Stimulated activated CD4-positive, alpha-beta T cell treated with anti-CD3 and anti-CD28 coated beads, Interleukin-2, amount 100 ng/mL, for 24 hours (primary cell): ENCODE results near the gene SDK1.

Experiments
- DNase-seq, 2 donors: peaks; one replicate each; pipeline ENCODE4 v3.0.0-alpha.2; 2020

The SDK1 gene

GRCh38 chr7:4030346-4030950 is 729.4 kb downstream of the SDK1 start:
- no peak for DNase-seq

DNA sequence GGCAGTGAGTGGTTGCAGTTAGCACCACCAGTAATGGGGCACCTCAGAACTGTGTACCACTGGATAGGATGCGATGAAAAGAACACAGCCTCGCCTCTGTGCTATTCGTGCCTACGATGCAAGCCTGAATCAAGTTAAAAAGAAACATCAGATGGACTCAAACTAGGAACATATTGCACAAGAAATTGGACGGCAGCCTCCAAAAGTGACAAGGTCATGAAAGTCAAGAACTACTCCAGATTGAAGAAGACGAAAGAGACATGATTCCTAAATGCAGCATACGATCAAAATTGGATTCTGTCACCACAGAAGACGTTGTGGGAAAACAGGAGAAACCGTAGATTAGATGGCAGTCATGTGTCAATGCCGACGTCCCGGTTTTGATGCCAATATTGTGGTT is 732.9 kb downstream of the SDK1 start:
- DNase-seq, result no peak

GRCh38 chr7:4037308-4037707 is 736.3 kb downstream of the SDK1 start:
- DNase-seq, result no peak

- DNase-seq, result no peak
Observed at GRCh38 chr7:4037877-4038276, 736.8 kb downstream of the SDK1 start.

- DNase-seq, result no peak
Observed at GRCh38 chr7:4040109-4040928, 739.3 kb downstream of the SDK1 start.

DNA sequence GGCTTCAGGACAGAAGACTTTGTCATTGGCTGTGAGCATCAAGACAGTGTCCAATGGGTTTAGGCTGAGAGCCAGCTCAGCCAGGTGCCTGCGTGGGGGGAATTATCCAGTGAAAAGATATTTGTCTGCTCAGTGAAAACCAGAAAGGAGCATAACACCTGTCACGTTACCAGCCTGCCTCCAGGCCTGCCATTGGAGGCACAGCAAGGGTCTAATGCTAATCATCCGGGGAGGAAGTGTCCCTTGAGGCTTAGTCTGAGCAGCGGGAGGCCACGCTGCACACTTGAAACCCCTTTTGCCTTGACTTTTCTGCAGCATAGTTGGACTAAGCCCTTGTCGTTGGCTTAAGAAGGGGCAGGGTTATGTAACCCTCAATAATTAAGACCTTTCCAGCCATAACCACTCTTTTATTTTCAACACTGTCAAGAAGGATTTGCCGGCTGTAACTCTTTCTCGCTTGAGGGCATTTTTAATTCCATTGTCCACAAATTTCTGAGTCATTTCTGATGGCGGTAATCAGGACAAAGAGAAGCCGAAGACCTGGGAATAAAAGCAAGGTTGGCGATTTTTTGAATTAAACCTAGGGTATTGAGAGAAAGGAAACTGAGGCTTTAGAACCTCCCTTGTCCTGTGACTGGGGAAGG is 741.5 kb downstream of the SDK1 start:
- DNase-seq, result no peak

GRCh38 chr7:4043988-4044387 is 742.9 kb downstream of the SDK1 start:
- DNase-seq, result no peak

GRCh38 chr7:4045450-4045849 is 744.4 kb downstream of the SDK1 start:
- no peak for DNase-seq

GRCh38 chr7:4045975-4046374 is 744.9 kb downstream of the SDK1 start:
- DNase-seq, result no peak

- DNase-seq, result no peak
Observed at GRCh38 chr7:4048336-4048735, 747.3 kb downstream of the SDK1 start.

- no peak for DNase-seq
Observed at GRCh38 chr7:4049202-4049601, 748.1 kb downstream of the SDK1 start.

DNA sequence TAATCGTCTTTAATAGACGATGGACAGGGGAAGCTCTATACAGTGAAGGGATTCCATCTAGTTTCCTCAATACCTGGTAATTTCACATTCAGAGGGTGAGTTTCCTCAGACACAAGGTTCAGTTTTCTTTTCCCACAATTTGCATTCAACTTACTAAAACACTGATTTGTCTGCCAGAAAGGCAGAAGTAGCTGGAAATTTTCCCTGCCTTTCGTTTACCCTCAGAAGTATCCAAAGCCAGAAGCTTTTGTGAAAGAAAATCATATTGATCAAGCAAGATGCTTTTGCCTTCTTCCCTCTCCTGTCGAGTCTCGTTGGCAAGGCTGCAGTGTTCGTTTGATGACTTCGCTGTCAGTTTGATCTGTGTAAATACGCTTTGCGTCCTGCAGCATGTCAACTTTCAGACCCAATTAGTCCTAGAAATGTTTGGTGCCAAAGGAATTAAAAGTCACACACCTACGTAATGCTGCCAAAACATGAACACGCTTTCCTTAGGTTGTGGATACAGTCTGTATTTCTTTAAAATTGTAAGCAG is 749.1 kb downstream of the SDK1 start:
- DNase-seq, result no peak

GRCh38 chr7:4051696-4052095 is 750.6 kb downstream of the SDK1 start:
- no peak for DNase-seq

DNA sequence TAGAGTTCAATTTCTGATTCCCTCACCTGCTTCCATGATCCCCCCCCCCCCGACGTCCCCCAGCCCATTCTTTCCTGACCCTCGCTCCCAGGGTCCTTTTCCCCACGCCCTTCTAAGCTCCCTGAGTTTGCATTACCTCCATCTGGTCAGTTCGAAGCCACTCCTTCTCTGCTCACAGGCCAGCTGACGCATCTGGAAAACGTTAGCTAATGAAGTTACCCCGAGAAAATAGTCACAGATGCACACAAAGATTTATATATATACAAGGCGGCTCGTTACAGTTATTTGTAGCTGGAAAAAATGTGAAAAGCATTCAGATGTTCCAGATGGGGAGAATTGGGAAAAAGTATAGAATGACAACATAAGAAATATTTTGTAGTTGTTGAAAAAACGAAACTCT is 751.1 kb downstream of the SDK1 start:
- DNase-seq, result no peak

DNA sequence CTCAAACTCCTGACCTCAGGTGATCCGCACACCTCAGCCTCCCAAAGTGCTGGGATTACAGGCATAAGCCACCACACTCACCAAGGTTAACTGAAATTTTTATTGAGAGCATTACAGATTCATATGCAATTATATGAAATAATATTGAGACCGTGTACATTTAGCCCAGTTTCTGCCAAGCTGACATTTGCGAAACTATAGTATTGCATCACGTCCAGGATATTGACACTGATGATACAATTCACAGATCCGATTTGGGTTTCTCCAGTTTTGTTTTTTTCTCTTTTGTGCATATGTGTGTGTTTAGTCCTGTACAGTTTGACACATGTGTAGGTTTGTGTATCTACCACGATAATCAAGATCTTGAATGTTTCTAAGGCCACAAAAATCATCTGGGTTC is 753.1 kb downstream of the SDK1 start:
- DNase-seq, result no peak

GRCh38 chr7:4056552-4057288 is 755.7 kb downstream of the SDK1 start:
- no peak for DNase-seq

DNA sequence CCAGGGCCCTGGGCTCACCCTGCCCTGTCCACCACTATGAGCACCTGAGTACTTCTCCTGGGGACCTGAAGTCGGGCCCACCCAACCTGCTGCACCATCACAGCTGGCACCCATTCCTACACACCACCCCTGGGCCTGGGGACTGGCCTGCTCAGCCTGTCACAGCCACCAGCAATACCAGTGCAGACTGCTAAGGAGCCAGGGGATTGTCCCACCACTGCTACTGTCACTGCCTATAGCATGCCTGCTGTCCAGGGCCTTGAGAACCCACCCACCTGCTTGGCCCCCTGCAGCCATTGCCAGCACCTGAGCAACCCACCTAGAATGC is 756.2 kb downstream of the SDK1 start:
- DNase-seq, result no peak

DNA sequence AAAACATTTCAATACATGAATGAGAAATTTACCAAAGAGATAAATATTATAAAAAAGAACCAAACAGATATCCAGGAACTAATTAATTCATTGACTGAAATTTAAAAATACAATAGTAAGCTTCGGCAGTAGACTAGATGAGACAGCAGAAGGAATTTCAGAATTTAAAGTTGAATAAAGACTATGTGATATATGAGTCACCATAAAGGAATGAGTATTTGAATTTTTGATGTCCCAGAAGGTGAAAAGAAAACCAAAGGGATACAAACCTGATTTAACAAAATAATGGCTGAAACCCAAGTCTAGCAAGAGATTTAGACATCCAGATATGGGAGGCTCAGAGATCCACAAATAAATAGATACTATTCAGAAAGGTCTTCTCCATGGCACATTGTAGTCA is 757.1 kb downstream of the SDK1 start:
- DNase-seq, result no peak

- DNase-seq, result no peak
Observed at GRCh38 chr7:4065190-4065589, 764.1 kb downstream of the SDK1 start.

GRCh38 chr7:4066206-4066605 is 765.2 kb downstream of the SDK1 start:
- no peak for DNase-seq

- no peak for DNase-seq
Observed at GRCh38 chr7:4066626-4067475, 765.8 kb downstream of the SDK1 start.

DNA sequence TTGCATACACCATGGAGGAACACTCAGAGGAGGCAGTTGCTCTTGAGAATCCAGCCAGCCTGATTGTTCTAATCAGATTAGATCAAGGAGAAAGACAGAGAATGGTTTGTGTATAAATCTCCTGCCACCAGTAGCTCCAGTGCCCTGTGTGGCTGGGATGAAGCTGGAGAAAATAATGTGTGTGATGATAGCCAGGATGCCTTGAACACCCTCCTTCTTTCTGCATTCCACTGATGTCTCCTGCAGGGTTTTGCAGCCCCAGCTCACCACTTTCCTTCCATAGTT is 766.4 kb downstream of the SDK1 start:
- DNase-seq, result no peak

DNA sequence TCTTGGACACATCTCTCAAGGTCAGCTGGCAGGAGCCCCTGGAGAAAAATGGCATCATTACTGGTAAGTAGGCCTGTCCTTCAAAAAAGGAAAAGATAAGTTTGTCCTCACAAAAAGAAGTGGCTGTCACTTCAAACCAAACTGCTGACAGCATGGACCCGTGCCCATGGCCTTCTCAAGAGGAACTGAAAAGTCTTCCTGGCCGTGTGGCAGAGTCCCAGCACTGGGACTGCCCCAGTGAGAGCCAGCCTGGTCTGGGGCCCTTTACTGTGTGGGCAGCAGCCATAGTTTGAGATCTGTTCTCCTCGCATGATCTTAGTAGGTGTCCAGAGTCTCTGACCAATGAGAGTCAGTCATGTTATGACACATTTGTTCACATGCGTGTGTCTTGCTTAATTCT is 766.8 kb downstream of the SDK1 start:
- no peak for DNase-seq
